RPMI7951 (cell line): ENCODE data around the gene NAIF1. TPM values are rescaled to one million over a fixed set of nuclear protein-coding genes. Genes with fewer than 3 reads are reported as not detected.
A peak's percentile ranks its signal among the peaks of the same experiment; 100 is the strongest.
"Not testable (repeated sequence)": the region's sequence is repeated elsewhere in the genome, so short reads cannot be mapped to it uniquely, and the experiment has no call there.

Experiments
- DNase-seq: peaks from one replicate; pipeline ENCODE4 v3.0.0-alpha.2; 2012; ENCODE audit warnings: low read depth
- total RNA-seq: library from RNA; depleted of rRNA; stranded (reverse); fragments of >200 nt; shearing (Covaris generic); gene quantifications from 2 replicates; pipeline ENCODE4 v1.2.3, GENCODE V29; 2014; rRNA removed

Gene NAIF1, protein sequence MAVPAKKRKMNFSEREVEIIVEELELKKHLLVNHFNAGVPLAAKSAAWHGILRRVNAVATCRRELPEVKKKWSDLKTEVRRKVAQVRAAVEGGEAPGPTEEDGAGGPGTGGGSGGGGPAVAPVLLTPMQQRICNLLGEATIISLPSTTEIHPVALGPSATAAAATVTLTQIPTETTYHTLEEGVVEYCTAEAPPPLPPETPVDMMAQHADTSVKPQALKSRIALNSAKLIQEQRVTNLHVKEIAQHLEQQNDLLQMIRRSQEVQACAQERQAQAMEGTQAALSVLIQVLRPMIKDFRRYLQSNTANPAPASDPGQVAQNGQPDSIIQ
- 7.7 and 7.8 TPM in 2 replicates for total RNA-seq

DNA sequence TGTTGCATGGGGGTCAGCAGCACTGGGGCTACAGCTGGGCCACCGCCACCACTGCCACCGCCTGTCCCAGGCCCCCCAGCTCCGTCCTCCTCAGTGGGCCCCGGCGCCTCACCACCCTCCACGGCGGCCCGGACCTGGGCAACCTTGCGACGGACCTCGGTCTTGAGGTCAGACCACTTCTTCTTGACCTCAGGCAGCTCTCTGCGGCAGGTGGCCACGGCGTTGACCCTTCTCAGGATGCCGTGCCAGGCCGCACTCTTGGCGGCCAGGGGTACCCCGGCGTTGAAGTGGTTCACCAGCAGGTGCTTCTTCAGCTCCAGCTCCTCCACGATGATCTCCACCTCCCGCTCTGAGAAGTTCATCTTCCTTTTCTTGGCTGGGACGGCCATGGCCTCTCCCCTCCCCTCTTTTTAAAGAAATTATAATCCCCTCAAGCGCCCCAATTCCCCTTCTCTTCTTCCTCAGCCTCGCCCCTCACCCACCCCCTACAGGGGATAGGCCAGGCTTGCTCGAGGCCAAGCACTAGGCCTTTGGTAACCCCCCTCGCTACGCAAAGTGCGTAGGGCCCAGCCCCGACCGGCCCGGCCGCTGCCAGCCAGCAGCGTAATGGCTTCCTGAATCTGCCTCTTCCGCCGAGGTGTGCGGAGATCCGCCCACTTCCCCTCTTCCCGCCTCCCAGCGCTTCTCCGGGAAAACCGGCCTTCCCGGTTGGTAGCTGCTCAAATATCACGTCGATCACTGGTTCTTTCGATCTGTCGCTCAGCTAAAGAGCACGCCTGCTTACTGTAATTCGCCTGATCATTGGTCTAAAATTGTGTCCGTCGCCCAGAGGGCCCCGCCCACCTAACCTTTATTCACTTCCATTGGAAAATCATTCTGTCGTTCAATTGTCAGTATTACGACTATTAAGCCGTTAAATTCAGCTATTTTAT, at the start of gene NAIF1:
NAIF1 (minus strand) TSS at position 608 of the 932 bp plus-strand sequence; CDS start at position 389, 219 bp downstream.
- DNase-seq = peak; percentile 98

DNA sequence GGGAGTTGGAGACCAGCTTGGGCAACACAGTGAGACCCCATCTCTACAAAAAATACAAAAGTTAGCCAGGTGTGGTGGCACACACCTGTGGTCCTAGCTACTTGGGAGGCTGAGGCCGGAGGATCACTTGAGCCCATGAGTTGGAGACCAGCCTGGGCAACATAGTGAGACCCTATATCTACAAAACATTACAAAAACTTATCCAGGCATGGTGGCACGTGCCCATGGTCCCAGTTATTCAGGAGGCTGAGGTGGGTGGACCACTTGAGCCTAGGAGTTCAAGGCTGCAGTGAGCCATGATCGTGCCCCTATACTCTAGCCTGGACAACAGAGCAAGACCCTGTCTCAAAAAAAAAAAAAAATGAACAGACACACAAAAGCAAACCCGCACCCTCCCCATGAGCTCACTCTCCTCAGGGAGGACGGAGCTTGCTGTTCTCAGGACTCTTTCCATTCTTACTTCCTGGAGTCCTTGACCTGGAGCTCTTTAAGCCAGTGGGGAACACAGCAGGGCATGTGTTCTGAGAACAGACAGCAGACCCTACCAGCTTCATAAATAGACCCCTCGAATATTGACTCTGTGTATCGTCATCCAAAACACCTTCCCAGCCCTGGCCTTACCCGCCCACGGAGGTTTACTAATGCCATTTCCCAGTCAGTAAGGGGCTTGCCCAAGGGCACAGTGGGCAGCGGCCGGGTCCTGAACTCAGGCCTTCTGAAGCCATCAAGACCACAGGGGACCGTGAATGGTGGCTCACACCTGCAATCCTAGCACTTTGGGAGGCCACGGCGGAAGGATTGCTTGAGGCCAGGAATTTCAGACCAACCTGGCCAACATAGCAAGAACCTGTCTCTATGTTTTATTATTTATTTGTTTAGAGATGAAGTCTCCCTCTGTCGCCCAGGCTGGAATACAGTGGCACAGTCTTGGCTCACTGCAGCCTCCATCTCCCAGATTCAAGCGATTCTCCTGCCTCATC, 49.3 kb upstream of the NAIF1 start:
- no peak for DNase-seq

DNA sequence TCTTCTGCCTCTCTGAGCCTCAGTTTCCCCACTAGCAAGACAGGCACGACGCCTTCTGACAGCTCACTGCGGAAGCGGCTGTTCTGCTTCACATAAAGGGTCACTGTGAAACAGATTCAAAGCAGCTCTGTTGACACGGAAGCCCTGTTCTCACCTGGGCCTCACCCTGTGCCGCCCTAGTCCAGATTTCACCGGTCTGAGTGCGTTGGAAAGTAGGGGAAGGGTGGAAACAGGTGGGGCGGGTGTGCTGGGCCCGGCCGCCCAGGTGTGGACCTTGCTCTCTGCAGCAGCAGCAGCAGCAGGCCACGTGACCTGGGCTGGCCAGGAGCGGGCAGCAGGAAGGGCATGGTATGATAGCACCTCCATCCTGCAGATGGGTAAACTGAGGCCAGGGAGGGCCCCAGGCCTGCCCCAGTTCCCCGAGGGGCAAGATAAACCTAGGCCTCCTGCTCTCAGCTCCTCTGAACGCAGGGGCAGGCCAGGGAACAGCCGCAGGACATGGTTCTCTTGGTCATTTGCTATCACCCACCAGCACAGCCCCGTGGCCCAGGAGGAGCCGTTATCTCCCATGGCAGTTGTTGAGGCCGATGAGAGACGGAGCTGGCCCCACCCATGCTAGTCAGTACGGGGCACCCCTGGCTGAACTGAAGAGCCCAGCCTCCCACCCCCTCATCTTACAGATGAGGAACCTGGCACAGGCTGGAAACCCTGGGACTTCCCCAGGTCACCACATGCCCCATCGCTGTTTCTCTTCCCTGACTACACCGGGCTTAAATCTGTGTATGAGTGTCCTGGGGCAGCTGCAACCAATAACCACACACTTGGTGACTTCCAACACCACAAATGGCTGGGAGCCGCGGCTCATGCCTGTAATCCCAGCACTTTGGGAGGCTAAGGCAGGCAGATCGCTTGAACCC, 48.3 kb upstream of the NAIF1 start:
- no peak for DNase-seq

DNA sequence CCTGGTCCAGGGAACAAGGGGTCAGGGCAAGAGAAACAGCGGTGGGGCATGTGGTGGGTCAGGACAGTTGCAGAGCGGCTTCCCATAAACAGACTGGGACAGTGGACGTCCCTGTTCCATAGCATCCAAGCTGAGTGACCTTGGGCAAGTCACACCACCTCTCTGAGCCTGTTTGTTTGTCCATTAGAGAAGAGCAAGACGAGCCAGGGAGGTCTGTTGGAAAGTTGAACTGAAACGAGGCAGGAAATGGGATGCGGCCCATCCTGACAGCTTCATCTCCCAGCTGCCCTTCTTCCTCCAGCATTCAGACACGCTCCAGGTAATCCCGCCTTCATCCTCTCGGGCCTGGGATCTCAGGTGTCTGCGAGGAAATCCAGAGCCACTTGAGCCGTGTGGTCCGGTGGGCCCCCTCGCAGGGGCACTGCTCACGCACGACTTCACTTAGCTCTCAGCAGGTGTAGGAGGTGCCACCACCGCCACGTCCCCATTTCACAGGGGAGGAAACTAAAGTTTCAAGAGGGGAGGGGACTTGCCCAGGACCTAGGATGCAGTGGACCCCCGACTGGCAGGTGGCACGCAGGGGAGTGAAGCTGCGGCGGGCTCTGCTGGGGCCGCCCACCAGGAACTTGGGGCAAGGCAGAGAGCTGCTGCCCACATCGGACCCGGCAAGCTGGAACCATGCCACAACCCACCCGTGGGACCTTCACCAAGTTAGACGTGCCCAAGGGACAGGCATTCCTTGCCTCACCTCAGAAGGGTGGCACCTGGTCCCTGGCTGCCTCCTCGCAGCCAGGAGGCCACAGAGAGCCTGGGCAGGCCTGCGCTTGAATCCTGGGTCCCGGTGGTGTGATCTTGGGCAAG, 47.4 kb upstream of the NAIF1 start:
- DNase-seq = no peak

DNA sequence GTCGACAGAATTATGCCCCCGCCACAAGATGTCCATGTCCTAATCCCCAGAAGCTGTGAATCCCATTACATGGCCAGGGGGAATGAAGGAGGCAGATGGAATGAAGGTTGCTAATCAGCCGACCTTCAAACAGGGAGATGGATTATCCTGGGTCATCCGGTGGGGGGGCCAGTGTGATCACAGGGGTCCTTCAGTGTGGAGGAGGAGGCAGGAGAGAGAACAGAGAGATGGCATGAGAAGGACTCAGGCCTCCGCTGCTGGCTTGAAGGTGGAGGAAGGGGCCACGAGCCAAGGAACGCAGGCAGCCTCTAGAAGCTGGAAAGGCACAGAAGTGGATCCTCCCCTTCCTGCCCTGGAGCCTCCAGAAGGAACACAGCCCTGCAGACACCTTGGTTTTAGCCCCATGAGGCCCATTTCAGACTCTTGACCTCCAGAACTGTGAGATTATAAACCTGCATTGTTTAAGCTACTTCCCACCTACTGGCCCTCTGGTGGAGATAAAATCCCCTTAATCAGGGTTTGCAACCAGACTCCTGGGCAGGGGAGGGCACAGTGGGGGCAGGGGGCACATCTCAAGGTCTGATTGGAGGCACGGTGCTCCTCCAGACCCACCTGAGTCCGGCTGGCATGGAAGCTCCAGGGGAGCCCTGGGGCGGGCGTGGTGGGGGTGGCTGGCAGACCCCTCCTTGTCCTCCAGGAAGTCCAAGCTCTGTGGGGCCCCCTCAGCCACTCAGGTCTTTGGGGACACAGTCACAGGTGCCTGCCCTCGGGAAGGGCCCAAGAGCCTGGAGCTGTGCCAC, 46.6 kb upstream of the NAIF1 start:
- DNase-seq = no peak

DNA sequence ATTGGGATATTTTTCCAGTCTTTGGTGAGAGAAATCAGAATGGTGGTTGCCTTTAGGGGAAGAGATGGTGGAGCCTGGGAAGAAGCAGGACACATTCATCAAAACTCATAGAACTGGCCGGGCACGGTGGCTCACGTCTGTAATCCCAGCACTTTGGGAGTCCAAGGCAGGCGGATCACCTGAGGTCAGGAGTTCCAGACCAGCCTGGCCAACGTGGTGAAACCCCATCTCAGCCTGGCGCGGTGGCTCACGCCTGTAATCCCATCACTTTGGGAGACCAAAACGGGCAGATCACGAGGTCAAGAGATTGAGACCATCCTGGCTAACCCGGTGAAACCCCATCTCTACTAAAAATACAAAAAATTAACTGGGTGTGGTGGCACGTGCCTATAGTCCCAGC, 44.6 kb upstream of the NAIF1 start:
- DNase-seq = not testable (repeated sequence)

DNA sequence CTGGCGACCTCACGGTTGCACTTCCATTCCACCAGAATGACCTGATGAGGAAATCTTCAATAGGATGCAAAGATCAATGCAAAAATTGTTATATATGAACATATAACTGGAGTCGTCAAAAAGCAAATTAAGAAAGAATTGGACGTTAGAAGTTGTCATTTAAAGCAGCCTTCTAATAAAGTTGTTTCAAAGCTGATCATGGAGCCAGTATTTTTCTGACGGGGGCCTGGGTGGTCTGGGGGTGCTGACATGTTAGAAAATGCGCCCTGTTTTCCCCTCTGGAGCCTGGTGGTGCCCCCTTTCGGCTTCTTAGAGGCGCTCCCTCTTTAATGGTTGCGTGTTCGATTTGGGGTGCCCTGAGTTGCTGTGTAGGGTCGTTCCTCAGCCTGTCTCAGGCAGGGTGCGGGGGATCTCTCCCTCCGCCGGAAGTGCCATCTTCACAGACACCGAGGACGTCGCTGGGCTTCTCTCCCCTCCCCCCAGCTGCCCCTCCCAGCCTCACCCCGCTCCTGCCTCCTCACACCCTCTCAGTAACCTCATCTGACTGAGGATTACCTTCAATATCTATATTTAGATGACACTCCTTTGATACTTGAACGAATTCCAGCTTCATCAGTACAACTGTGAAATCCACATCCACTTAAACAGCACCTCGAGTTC, 42.1 kb upstream of the NAIF1 start:
- no peak for DNase-seq

DNA sequence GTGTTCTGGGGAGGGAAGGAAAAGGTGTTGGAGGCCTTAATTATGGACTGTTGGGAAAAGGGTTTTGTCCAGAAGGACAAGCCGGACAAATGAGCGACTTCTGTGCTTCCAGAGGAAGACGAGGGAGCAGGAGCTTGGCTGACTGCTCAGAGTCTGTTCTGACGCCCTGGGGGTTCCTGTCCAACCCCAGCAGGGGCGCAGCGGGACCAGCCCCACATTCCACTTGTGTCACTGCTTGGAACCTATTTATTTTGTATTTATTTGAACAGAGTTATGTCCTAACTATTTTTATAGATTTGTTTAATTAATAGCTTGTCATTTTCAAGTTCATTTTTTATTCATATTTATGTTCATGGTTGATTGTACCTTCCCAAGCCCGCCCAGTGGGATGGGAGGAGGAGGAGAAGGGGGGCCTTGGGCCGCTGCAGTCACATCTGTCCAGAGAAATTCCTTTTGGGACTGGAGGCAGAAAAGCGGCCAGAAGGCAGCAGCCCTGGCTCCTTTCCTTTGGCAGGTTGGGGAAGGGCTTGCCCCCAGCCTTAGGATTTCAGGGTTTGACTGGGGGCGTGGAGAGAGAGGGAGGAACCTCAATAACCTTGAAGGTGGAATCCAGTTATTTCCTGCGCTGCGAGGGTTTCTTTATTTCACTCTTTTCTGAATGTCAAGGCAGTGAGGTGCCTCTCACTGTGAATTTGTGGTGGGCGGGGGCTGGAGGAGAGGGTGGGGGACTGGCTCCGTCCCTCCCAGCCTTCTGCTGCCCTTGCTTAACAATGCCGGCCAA, 41.3 kb upstream of the NAIF1 start:
- DNase-seq = no peak

DNA sequence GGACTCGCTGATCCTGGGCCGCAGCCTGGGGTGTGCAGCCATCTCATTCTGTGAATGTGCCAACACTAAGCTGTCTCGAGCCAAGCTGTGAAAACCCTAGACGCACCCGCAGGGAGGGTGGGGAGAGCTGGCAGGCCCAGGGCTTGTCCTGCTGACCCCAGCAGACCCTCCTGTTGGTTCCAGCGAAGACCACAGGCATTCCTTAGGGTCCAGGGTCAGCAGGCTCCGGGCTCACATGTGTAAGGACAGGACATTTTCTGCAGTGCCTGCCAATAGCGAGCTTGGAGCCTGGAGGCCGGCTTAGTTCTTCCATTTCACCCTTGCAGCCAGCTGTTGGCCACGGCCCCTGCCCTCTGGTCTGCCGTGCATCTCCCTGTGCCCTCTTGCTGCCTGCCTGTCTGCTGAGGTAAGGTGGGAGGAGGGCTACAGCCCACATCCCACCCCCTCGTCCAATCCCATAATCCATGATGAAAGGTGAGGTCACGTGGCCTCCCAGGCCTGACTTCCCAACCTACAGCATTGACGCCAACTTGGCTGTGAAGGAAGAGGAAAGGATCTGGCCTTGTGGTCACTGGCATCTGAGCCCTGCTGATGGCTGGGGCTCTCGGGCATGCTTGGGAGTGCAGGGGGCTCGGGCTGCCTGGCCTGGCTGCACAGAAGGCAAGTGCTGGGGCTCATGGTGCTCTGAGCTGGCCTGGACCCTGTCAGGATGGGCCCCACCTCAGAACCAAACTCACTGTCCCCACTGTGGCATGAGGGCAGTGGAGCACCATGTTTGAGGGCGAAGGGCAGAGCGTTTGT, 40.5 kb upstream of the NAIF1 start:
- no peak for DNase-seq

DNA sequence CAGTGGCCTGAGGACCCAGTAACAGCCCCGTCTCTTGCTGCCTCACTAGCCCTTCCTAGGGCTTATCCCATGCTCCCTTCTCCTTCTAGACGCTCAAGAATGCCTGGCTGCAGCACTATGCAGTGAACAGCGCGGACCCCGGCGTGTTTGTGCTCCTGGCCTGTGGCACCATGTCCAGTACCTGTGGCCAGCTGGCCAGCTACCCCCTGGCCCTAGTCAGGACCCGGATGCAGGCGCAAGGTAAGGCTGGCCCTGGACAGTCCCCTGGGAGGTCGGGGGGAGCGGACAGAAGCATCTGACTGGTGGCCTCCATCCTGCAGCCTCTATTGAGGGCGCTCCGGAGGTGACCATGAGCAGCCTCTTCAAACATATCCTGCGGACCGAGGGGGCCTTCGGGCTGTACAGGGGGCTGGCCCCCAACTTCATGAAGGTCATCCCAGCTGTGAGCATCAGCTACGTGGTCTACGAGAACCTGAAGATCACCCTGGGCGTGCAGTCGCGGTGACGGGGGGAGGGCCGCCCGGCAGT, 39.9 kb upstream of the NAIF1 start:
- no peak for DNase-seq

DNA sequence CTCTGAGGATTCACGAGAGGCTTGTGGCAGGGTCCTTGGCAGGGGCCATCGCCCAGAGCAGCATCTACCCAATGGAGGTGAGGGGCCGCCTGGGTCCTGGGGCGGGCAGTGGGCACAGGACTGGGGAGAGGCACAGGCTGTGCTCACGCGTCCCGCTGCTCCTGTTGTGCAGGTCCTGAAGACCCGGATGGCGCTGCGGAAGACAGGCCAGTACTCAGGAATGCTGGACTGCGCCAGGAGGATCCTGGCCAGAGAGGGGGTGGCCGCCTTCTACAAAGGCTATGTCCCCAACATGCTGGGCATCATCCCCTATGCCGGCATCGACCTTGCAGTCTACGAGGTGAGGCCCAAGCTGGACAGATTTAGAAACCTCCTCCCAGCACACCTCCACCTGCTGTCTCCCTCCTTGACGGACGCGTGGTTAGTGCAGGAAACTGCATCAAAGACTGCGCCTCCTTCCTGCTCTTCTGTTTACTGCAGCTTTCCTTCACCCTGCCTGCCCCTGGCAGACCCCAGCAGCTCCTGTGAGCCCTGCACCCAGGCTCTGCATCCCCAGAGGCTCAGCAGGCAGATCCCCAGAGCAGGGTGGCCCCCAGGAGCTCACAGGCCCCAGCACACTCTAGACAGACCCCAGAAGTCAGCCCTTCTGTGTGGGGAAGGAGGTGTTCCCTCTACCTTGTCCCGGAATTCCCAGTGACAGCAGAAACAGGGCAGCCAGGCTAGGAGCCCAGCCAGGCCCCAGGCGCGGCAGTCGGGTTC, 39.2 kb upstream of the NAIF1 start:
- no peak for DNase-seq

DNA sequence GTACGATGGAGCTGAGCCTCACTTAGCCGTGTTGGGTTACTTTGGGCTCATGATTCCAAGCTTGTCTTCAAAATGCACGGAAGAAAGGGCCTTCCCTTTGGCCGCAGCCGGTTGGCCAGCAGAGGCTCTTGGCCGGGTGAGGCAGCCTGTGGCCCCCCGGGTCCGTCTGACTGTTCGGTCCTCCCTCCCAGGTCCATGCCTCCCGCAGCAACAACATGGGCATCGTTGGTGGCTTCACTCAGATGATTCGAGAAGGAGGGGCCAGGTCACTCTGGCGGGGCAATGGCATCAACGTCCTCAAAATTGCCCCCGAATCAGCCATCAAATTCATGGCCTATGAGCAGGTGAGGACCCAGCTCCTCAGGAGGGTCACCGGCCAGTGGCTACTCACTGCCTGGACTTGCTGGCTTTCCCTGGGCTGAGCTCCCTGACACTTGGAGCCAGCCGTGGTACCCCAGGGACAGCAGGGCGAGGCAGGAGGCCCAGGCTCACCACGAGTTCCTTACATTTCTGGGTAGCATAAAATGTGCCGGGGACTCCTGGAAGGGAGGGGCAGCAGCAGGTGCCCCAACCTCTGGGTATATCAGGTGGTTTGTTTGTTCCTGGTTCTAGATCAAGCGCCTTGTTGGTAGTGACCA, 38.5 kb upstream of the NAIF1 start:
- DNase-seq = no peak

DNA sequence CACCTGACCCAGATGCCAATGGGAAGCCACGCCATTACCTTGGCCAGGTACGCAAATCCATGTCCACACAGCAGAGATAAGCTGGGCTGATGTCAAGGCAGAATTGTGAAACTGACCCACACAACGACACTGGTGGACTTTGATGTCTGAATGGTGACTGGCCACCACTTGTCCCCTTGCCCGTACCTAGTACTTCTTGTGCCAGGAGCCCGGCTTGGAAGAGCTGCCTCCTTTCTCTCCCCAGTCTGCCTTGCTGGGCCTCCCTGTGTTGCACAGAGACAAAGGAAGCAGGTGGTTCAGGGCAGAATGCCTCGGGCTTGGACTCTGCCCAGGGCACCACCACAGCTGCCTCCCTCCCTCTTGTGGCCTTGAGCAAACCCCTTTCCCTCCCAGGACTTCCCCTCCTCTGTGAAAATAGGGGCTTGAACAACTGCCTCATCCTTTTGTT, 37.1 kb upstream of the NAIF1 start:
- no peak for DNase-seq

DNA sequence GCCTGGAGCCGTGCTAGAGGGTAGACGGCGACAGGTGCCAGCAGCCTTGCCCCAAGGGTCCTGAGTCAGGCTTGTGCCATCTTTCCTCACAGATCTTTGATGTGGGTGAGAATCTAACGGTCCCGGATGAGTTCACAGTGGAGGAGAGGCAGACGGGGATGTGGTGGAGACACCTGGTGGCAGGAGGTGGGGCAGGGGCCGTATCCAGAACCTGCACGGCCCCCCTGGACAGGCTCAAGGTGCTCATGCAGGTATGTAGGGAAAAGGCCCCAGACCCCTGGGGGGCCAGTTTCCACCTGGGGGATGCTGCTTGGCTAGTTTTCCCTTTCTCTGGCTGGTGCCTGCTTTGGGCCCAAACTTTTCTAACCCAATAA, 36.5 kb upstream of the NAIF1 start:
- DNase-seq = no peak
